Effector CD4-positive, alpha-beta T cell (primary cell): ENCODE results near the gene ANKRD2. TPM values are rescaled to one million over a fixed set of nuclear protein-coding genes. Genes with fewer than 3 reads are reported as not detected.
A peak's percentile ranks its signal among the peaks of the same experiment; 100 is the strongest.
"Not testable (repeated sequence)": the region's sequence is repeated elsewhere in the genome, so short reads cannot be mapped to it uniquely, and the experiment has no call there.

Source experiments
- DNase-seq: peaks from one replicate; pipeline ENCODE4 v3.0.0-alpha.2; 2020
- total RNA-seq: gene quantifications from one replicate; lab custom pipeline; 2026; lab: John Stamatoyannopoulos, UW

ANKRD2 gene
- not detected for total RNA-seq

GRCh38 chr10:97572214-97572989 lies at the start of gene ANKRD2:
Gene ANKRD2, plus strand, starts transcription at chr10:97572779. Its CDS starts 10 bp downstream, at chr10:97572789.
- peak; percentile 11 for DNase-seq

GRCh38 chr10:97522937-97523336 lies 49.6 kb upstream of the ANKRD2 start:
- no peak for DNase-seq

- DNase-seq: no peak
Observed at GRCh38 chr10:97525086-97525485, 47.5 kb upstream of the ANKRD2 start.

GRCh38 chr10:97525683-97526110 lies 46.9 kb upstream of the ANKRD2 start:
- no peak for DNase-seq

- not testable (repeated sequence) for DNase-seq
Observed at GRCh38 chr10:97528876-97529275, 43.7 kb upstream of the ANKRD2 start.

- no peak for DNase-seq
Observed at GRCh38 chr10:97529685-97530465, 42.7 kb upstream of the ANKRD2 start.

GRCh38 chr10:97531401-97531986 lies 41.1 kb upstream of the ANKRD2 start:
- DNase-seq: no peak

- no peak for DNase-seq
Observed at GRCh38 chr10:97532935-97533671, 39.5 kb upstream of the ANKRD2 start.

GRCh38 chr10:97533888-97534287 lies 38.7 kb upstream of the ANKRD2 start:
- DNase-seq: no peak

GRCh38 chr10:97534746-97535367 lies 37.7 kb upstream of the ANKRD2 start:
- DNase-seq: no peak

- DNase-seq: no peak
Observed at GRCh38 chr10:97537186-97537869, 35.3 kb upstream of the ANKRD2 start.

GRCh38 chr10:97538411-97538810 lies 34.2 kb upstream of the ANKRD2 start:
- DNase-seq: no peak

GRCh38 chr10:97538839-97539238 lies 33.7 kb upstream of the ANKRD2 start:
- DNase-seq: no peak

GRCh38 chr10:97539523-97540200 lies 32.9 kb upstream of the ANKRD2 start:
- no peak for DNase-seq

GRCh38 chr10:97540669-97541500 lies 31.7 kb upstream of the ANKRD2 start:
- no peak for DNase-seq

- DNase-seq: no peak
Observed at GRCh38 chr10:97542169-97543024, 30.2 kb upstream of the ANKRD2 start.

GRCh38 chr10:97543025-97543546 lies 29.5 kb upstream of the ANKRD2 start:
- no peak for DNase-seq

- DNase-seq: no peak
Observed at GRCh38 chr10:97546456-97547270, 25.9 kb upstream of the ANKRD2 start.
